Suprapubic skin (tissue), 3 donors: ENCODE data around the gene MTMR12.

ENCODE experiments used
- POLR2AphosphoS5 ChIP-seq, 3 donors: sonication (generic); formaldehyde crosslinking; IDR thresholded peaks; one replicate each; pipeline ENCODE4 v1.6.1; 2017; ENCODE audit warnings: antibody characterized with exemption in 3 of 3
- TF ChIP-seq, protein P1 (sequence below), 2 donors: fragments of 200-600 bp in 1 of 2; fragments of 450-650 bp in 1 of 2; sonication (generic) in 1 of 2; IDR thresholded peaks; one replicate each; pipeline ENCODE4 v1.5.1; 2016 to 2019; ENCODE audit warnings: antibody characterized with exemption in 2 of 2, mild to moderate bottlenecking in 1 of 2, moderate library complexity in 1 of 2

GRCh38 chr5:32279223-32279622 lies 33.5 kb downstream of the MTMR12 start:
- TF ChIP-seq, protein P1, sequence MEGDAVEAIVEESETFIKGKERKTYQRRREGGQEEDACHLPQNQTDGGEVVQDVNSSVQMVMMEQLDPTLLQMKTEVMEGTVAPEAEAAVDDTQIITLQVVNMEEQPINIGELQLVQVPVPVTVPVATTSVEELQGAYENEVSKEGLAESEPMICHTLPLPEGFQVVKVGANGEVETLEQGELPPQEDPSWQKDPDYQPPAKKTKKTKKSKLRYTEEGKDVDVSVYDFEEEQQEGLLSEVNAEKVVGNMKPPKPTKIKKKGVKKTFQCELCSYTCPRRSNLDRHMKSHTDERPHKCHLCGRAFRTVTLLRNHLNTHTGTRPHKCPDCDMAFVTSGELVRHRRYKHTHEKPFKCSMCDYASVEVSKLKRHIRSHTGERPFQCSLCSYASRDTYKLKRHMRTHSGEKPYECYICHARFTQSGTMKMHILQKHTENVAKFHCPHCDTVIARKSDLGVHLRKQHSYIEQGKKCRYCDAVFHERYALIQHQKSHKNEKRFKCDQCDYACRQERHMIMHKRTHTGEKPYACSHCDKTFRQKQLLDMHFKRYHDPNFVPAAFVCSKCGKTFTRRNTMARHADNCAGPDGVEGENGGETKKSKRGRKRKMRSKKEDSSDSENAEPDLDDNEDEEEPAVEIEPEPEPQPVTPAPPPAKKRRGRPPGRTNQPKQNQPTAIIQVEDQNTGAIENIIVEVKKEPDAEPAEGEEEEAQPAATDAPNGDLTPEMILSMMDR (IDR thresholded peaks at IDR 0.05) = no peak
- no peak for TF ChIP-seq POLR2AphosphoS5 (IDR thresholded peaks at IDR 0.05)
